Epithelial cell of esophagus (primary cell): ENCODE results near the gene ANKFN1.

Experiments used
- DNase-seq: peaks from one replicate; pipeline ENCODE4 v3.0.0; 2010; ENCODE audit warnings: low read depth
- H3K4me3 ChIP-seq: 2 replicates; pipeline ENCODE4 v1.5.1; 2011; ENCODE audit warnings: mild to moderate bottlenecking, low read length, control low read depth
- TF ChIP-seq, protein P1 (sequence below): IDR thresholded peaks from 2 replicates; pipeline ENCODE4 v1.5.1; 2011; ENCODE audit warnings: low read depth, mild to moderate bottlenecking, low read length, control low read depth, inconsistent platforms; ENCODE audit not compliant: insufficient read depth; ENCODE audit errors: missing control alignments

Gene ANKFN1

DNA sequence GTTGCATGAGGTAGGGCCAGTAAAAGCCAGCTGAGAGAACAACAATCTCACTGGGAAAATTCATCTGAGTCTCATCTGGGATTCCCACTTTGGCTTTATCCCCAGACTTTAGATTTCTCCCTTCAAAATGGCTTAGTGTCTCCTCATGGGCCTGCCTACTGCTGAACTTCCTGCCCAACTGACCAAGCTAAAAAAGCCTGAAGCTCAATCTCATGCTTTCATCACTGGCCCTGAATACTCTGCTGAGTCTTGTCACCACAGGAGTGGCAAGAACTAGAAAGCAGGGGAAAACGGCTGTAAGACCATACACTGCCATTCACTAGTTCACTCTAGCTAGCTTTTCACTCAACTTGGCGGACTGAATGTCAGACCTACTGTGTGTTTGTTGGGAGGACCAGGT is 343.9 kb downstream of the ANKFN1 start:
- TF ChIP-seq, protein P1, sequence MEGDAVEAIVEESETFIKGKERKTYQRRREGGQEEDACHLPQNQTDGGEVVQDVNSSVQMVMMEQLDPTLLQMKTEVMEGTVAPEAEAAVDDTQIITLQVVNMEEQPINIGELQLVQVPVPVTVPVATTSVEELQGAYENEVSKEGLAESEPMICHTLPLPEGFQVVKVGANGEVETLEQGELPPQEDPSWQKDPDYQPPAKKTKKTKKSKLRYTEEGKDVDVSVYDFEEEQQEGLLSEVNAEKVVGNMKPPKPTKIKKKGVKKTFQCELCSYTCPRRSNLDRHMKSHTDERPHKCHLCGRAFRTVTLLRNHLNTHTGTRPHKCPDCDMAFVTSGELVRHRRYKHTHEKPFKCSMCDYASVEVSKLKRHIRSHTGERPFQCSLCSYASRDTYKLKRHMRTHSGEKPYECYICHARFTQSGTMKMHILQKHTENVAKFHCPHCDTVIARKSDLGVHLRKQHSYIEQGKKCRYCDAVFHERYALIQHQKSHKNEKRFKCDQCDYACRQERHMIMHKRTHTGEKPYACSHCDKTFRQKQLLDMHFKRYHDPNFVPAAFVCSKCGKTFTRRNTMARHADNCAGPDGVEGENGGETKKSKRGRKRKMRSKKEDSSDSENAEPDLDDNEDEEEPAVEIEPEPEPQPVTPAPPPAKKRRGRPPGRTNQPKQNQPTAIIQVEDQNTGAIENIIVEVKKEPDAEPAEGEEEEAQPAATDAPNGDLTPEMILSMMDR: no peak
- DNase-seq: no peak
- H3K4me3 ChIP-seq: no peak overlapping the region

DNA sequence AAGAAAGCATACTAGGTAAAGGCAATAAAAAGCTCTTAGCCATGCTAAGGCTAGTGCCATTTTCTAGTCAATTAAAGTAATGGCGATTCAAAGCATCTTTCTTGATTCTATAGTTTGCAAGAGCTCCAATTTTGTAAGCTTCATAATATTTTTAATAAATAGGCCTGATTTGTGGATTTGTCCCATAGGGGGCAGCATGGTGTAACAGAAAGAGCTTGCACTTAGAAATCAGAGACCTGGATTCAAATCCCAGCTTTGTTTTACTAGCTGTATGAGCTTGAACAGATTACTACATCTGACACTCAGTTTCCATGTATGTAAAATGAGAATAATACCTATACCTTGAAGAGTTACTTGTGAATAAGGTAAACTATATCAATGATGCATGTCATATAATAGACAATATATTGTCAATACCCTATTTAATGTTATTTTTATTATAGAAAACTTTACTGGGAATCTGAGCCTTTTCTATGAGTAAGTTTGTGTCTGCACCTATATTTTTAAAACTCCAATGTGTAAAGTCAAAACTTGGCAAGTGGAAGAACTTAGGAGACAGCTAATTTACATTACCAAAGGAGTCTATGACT is 346.6 kb downstream of the ANKFN1 start:
- TF ChIP-seq, protein P1: peak; percentile 33
- peak; percentile 58 for DNase-seq

DNA sequence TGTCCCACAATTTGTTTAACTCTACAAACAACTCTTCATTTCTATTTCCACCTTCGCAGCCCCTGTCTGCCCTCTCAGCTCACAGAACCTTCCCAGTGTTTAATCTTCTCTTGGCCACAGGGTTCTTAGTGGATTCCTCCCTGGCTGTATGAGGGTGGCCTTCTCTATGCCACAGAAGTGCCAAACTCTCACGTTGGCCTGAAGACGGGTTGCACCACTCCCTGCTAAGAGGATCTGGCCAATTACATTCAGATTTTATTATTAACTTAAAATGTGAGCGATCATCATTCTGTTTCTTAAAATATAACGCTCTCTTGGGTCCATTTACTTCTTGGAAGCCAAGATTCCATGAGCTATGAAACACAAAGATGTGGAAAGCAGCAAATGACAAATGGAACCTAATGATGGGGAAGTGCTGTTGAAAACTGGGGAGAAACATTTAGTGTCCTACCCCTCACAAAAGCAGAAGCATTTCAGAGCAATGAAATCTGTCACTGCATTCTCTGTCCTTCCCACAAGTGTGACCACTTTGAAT is 348.9 kb downstream of the ANKFN1 start:
- no peak for DNase-seq
- no peak overlapping the region for H3K4me3 ChIP-seq
- TF ChIP-seq, protein P1: no peak

More for the DNA sequence above, 346.6 kb downstream of the ANKFN1 start:
- H3K4me3 ChIP-seq: no peak overlapping the region

DNA sequence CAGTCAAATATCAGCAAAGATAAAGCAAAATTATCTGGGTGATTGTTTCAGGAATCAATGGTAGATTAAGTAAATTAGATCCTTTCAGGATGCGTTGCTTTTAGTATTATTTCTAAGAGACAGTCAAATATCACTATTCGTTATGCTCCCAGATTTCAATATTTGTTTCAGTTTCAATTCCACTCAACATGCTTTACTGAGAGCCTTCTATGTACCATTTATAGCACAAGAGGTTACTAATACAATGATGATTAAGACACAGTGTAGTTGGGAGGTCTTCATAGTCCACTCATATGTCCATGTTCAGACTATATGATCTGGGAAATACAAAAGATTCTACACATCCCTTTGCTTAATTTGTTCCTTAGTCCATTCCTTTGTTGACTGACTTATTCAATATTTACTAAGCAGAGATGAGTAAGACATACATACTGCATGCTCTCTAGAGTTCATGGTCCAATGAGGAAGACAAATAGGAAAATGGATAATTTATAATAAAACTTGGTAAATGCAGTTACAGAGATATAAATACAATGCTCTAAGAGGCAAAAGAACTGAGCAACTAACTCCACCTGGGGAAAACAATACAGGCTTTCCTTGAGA is 352.0 kb downstream of the ANKFN1 start:
- H3K4me3 ChIP-seq: no peak overlapping the region
- TF ChIP-seq, protein P1: no peak
- no peak for DNase-seq

DNA sequence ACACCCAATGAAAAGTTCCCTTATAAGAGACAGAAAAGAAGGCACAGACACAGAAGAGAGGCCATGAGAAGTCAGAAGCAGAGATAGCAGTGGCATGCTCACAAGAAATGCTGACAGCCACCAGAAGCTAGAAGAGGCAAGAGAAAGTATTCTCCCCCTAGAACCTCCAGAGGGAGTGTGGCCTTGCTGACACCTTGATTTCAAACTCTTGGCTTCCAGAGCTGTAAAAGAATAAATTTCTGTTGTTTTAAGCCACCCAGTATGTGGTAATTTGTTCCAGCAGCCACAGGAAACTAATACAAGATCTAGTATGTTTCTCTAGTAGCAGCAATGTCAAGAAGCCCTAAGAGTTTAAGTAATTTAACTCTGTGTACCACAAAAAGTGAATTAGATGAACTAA is 353.1 kb downstream of the ANKFN1 start:
- H3K4me3 ChIP-seq: no peak overlapping the region
- DNase-seq: no peak
- TF ChIP-seq, protein P1: no peak

DNA sequence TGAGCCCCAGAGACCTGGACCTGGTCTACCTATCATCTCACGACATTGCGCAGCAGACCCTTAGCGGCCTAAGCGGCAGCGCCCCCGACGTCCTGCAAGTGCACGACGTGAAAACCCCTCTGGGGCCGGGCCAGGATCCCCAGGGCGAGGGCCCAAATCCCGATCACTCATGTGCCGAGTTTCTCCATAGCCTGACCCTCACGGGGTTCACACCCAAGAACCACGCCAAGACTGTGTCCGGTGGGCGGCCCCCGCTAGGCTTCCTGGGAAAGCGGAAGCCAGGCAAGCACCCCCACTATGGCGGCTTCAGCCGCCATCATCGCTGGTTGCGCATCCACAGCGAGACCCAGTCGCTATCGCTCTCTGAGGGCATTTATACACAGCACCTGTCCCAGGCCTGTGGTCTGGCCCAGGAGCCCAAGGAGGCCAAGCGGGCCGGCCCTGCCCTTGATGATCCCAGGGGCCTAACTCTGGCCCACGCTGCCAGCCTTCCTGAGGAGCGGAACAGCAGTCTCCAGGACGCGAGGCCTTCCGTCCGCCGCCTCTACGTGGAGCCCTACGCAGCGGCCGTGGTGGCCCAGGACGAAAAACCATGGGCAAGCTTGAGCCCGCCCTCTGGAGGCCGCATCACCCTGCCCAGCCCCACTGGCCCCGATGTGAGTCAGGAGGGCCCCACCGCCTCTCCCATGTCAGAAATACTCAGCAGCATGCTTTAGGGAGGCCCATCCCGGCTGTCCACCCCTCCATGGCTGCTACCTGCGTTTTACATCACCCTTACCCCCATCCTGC is 357.5 kb downstream of the ANKFN1 start:
- TF ChIP-seq, protein P1: no peak
- no peak overlapping the region for H3K4me3 ChIP-seq
- no peak for DNase-seq
